ENCODE data around the gene NOTCH2.
A peak's percentile ranks its signal among the peaks of the same experiment; 100 is the strongest.

Gene NOTCH2

DNA sequence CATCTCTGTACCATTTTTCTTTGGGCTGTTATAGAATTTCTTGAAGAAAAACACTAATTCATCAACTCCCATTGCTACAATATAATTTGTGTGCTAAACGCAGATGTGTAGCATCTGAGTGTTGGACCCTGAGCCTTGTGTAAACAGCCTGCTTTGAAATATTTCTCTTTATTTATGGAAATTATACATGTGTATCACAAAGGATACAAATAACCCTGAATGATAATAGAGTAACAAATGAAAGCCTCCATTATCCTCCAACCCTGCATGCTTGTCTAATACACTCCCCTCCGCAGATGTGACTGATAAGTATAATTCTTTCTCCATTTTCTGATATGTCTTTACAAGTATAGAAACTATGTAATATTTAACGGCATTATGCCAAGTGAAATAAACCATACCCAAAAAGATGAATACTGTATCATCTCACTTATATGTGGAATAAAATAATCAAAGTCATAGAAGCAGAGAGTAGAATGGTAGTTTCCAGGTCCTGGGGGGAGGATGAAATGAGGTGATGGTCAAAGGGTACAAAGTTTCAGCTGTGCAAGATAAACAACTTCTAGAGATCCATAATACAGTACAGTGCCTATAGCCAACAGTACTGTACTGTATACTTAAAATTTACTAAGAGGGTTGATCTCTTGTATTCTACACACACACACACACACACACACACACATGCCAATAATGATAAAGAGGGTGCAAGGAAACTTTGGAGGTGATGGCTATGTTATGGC lies 170.3 kb downstream of the NOTCH2 start:
- no peak for DNase-seq

DNA sequence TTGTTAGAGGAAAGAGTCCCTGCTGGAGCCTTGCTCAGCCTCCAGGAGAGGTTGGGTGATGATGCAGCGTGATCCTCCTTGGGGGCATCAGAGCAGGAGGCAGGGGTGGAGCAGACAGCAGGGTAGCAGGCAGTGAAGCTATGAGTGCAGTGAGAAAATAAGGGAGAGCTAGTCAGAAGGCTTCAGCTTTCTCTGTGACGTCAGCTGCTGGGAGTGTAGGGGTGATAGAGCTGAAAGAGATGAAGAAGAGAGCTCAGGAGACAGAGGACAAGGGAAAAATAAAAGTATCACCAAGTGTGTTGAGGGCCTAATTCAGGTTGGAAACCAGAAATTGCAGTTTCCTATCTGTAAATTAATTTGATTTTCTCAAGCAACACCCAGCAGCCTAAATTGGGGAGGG lies 170.9 kb downstream of the NOTCH2 start:
- no peak for DNase-seq

DNA sequence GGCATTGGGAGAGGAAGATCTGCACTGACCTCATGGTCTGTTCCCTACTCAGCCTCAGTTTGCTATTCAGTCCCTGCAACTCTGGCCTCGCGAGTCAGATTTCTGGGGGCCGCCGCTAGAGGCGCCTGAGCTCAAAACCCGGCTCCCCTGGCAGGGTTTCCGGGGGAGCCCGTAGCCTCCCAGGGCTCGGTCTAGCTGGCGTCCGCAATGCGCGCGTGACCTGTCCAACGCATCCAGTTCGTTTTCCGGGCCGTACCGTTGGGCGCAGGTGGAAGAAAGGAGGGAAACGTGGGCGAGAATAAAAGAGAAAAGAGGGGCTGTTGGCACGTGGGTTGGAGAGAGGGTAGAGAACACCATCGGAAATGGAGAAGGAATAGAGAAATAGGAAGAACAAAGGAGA lies 173.2 kb downstream of the NOTCH2 start, which contains the start of gene ADAM30:
TSS of gene ADAM30 (minus strand) at position 213 of the 400 bp plus-strand sequence. CDS start at position 34, 179 bp downstream.
- no peak for DNase-seq

DNA sequence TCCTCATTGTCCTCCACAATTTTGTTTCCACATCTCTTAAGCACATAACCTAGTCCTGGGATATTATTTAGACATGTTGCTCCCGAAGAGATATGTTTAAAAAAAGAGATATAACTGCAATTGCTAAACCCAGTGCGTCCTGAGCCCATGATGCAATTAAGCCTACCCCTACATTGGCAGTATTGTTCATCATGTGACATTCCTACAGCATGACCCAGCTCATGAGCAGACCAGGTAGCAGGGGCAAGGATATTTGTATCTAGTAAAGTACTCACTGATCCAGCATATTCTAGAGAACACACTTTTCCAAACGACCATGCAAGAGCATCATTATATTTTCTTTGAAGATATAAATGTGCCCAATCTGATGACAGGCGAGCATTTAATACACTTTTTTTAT lies 174.4 kb downstream of the NOTCH2 start:
- DNase-seq = no peak

DNA sequence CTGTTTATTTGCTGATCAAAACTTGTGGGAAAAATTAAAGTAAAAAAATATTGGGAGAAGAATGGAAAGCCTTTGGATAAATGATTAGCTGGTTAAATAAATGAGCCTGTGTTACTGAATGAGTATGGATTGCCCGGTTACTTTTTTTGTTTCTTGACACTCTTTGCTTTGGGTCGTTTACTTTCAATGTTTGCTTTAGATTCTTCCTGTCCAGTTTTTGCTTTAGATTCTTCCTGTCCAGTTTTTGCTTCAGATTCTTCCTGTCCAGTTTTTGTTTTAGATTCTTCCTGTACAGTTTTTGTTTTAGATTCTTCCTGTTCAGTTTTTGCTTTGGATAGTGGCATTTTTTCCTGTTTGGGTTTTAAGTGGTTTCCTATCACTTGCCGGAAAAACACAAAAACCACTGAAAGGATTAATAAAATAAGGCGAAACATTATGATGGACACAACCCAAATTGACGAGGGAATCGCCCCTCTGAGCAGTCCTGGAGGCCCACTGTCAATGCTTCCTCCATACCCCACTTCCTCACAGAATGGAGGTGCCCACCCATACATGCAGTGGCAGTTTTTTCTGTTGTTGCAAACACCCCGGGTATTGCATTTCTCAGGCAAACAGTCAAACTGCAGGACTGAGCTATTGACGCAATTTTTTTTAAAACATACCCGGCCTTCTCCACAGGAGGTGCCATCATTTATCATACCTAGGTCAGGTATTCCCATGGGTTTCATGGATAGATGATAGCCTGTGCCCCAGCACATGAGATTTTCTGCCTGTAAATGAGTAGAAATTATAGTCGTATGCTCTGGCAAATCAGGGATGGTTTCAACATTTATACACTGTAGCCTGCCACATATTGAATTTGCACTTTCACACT lies 175.4 kb downstream of the NOTCH2 start:
- no peak for DNase-seq

- no peak for DNase-seq
Measured at GRCh38 chr1:119893238-119893791, 176.1 kb downstream of the NOTCH2 start.

DNA sequence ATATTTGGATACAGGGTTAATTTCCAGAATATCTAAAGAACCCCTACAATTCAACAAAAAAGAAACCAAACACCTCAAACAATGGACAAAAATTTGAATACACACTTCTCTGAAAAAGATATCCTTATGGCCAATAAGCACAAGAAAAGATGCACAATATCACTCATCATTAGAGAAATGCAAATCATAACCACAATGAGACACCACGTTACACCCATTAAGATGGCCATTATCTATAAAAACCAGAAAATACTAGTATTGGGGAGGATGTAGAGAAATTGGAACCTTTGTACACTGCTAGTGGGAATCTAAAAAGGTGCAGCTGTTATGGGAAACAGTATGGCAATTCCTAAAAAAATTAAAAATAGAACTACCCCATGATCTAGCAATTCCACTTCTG lies 178.1 kb downstream of the NOTCH2 start:
- no peak for DNase-seq

DNA sequence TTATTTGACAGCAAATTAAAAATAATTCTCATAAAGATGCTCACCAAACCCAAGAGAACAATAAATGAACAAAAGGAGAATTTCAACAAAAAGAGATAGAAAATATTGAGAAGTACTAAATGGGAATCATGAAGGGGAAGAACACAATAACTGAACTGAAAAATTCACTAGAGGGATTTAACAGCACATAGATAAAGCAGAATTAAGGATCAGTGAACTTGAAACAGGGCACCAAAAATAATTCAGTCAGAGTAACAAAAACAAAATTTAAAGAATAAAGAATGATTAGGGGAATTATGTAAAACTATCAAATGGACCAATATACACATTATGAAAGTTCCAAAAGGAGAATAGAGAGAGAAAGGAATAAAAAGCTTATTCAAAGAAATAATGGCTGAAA lies 181.0 kb downstream of the NOTCH2 start:
- no peak for DNase-seq

DNA sequence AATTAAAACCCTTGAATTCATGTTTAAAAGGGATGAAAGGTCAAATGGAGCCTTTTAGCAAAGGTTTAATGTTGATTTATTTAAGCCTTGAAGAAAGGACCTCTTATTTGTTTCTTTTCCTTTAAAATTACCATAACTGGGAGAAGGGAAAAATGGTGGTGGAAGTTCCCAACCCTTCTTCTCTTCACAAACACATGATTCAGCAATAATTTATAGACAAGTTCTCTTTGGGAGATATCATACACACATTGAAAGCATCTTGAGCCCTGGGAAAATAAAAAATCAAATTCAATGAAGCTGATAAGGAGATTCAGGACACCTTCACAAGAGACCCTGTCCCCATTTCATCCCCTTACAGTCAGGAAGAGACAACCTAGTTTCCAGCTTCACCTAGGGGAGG lies 182.0 kb downstream of the NOTCH2 start:
- DNase-seq = no peak

- DNase-seq = no peak
Measured at GRCh38 chr1:119885903-119886783, 183.3 kb downstream of the NOTCH2 start.

DNA sequence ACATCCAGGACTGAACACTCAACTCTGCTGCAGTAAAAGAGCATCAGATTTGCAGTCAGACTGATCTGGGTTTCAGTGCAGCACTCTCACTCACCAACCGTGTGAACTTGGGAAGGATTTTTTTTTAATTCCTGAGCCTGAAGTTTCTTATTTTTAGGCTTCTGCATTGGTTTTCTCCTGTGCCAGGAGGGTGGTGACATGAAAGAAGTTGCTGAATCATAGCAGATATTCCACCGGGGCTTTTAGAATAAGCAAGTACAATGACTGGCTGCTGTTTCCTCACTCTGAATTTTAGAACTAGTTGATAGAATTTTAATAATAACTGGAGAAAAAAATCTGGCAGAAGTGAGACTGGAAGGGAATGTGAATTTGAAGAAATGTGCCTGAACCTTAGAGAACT lies 184.8 kb downstream of the NOTCH2 start:
- peak in 1 of 2 donors; percentile 26 for DNase-seq

DNA sequence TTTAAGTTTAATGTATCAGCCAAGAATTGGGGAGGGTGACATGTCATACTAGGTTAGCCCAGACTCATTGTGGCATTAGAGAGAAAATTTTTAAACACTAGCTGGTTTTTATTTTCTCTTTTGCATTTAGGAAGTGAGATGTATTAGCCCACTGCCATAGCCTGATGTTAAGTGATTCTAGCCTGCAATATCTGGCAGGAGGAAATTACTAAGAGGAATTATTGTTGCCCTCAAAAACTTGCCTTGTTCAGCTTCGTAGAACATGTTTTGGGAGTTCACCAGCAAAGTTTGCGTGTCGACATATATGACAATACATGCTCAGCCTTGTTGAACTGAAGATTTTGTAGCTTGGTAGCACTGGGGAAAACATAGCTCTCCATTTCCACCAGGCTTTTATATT lies 185.6 kb downstream of the NOTCH2 start:
- no peak for DNase-seq

GRCh38 chr1:119882132-119883049 lies 187.1 kb downstream of the NOTCH2 start:
- no peak for DNase-seq

DNA sequence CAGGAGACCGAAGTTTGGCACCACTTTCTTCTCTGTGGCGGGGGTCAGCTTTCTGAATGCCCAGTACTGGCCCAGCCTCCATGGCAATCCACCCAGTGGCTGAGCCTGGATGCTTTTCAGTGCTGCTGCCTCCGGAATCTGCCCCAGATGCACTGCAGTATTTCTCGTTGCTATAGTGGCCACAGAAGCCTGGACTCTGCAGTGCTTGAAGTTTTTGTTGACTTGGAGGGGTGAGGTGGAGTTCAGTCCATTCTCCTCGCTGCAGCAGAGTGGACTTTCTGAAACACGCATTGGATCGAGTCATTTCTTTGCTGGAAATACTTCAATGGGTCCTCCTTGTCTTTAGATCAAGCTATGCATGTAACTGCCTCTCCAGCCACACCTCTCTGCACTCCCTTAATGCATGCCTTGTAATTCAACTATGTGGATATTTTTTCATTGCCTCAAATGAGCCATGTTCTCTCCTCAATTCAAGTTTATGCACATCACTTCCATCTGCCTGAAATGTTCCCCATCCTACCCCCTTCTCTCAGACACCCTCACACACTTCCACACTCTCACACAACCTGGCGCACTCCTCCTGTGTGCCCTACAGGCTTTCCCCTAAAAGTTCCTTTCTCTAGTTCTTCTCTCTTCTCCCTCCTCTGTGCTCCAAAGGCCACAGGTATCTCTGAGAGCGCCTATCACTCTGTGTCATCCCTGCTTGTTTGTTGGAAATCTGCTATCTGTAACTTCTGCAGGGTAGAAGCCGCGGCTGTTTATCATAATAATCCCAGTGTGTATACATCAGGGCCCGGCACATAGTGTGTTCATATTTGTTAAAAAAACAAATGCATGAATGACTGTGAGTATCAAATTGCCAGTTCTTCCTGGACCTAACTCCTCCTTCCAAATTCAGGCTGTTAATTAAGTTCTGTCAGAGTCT lies 189.7 kb downstream of the NOTCH2 start:
- no peak for DNase-seq

DNA sequence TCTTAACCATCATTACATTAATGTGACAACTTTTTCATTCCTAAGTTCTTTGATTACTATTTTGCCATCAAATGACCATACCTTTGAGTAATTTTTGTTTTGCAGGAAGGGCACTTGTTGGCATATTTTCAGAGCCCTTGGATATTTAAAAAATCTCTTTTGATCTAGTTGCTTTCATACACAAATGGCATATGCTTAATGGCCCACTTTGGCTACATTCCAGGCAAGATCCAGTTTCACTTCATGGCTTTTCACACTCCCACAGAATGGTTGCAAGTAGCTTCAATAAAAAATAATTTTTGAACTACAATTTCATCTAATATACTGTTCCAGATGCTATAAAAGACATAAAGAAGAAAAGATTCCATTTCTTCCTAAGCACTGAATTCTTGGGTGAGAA lies 191.3 kb downstream of the NOTCH2 start:
- no peak for DNase-seq

DNA sequence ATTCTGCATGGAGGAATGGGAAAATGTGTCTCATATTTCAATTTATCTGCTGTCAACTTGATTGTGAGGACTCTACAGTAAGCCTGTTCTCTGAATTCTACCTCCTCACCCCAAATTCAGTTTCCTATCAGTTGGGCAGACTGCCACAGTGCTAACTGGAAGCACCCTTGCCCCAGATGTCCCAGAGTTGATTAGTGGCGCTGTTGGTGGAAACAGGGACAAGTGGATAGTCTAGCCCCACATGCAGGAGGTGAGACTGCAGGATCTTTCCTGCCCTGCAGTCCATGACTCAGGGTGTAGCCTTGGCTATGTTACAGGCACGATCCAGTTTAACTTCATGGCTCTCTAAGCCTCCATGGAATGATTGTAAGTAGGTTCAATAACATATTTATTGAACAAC lies 195.3 kb downstream of the NOTCH2 start:
- DNase-seq = no peak

- DNase-seq = peak in 1 of 2 donors; percentile 51
Measured at GRCh38 chr1:119873135-119874015, 196.1 kb downstream of the NOTCH2 start.

DNA sequence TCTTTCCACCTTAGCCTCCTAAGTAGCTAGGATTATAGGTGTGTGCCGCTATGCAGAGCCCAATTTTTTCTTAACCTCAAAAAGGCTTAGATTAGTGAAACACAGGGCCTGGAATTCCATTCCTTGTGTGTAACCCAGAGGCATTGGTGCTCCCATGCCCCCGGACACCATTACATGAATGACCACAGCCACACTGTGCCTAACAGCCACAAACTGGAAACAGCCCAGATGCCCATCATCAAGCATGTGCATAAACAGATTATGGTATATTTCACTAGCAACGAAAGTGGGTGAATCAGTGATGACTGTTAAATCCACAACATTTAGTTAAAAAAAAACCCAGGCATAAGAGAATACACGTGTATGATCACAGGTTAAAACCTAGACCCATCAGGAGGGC lies 197.6 kb downstream of the NOTCH2 start:
- no peak for DNase-seq

DNA sequence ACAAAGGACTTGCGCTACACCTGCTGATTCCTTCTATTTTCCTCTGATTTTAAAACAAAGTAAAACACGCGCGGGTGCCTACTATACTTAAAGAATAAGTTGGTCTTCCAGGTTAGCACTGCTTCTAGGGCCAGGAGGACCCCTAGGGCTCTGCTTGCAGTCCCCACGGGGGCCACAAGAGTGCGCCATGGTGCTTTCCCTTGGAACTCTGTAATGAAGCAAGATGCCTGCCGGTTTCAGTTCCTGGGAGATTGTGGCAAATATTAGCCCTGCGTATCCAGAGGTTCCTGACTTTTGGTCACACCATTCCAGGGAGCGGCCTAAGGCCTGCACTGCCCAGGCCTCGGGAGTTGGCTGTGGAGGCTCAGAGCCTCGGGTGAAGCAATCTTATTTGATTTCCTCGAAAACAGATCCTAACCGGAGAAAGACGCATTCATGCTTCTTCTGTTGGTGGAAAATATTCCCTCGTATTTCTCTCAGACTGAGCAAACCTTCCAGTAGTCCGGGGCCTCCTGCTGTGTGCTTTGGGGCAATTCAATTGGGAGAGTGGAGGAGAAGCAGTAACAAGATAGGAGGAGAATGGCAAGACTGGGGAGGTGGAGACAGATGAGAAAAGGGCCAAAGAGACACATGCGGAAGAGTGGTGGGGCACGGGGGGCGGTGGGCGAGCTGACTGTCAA lies 198.4 kb downstream of the NOTCH2 start:
- DNase-seq = peak; percentile 51 to 76

Data from bone marrow (tissue), 2 donors.